NB4 (cell line): ENCODE measurements around the gene MRPL44.

Experiments used
- CTCF ChIP-seq: IDR thresholded peaks from one replicate; pipeline ENCODE4 v1.5.1; 2012; ENCODE audit warnings: low read depth, low read length
- POLR2A ChIP-seq: IDR thresholded peaks from 2 replicates; pipeline ENCODE4 v1.6.1; 2011; ENCODE audit warnings: mild to moderate bottlenecking; ENCODE audit not compliant: insufficient read length; ENCODE audit errors: extremely low read depth

GRCh38 chr2:223957092-223957851 lies at the start of gene MRPL44:
- TF ChIP-seq POLR2A, result peak; percentile 67
- TF ChIP-seq CTCF, result no peak
